HG02840 (cell line): ENCODE results near the gene SH3RF3.

Experiments
- ATAC-seq: cut with Tn5 transposase; IDR thresholded peaks from one replicate; pipeline ENCODE4 v1.9.1; 2021; ENCODE audit warnings: mild to moderate bottlenecking, moderate library complexity, moderate number of reproducible peaks; ENCODE audit not compliant: unreplicated experiment, low FRiP score

SH3RF3 gene

DNA sequence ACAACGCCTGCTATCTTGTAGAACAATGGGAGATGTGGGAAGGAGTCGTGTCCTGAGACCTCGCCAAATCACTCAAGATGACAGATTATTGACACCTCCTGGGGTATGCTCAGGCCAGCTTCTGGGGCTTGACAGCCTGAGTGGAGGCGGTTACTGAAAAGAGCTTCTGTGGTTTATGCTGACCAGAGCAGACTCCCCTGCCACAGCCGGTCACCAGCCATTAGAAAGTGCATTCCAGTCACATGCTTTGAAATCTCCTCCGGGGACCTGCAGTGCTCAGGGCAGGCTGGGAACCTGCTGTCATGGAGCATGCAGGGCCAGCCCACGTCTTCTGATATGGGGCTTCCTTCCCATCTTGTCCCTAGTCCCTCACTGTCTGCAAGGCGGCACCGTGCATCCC is 268.9 kb downstream of the SH3RF3 start:
- no peak for ATAC-seq

DNA sequence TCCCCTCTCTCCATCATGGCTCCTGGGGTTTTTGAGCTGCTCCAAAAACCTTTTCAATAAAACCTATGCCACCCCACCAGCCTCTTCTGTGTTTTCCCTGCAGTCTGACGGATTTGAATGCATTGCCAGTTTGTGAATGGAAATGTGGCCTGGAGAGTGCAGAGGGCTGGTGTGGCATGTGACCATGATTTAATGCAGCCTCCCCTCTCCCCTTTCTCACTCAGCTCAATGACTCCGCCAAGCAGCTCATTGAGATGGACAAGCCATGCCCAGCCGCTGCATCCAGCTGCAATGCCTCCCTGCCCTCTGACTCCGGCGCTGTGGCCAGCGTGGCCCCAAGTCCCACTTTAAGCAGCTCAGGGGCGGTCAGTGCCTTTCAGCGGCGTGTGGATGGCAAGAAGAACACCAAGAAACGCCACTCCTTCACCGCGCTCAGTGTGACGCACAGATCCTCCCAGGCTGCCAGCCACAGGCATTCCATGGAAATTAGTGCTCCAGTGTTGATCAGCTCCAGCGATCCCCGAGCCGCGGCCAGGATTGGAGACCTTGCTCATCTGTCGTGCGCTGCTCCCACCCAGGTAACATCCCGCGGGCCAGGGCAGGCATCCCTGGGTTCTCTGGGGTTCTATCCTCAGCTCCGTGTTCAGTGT is 269.5 kb downstream of the SH3RF3 start:
- ATAC-seq: no peak

GRCh38 chr2:109399066-109399465 is 270.1 kb downstream of the SH3RF3 start:
- ATAC-seq: no peak

DNA sequence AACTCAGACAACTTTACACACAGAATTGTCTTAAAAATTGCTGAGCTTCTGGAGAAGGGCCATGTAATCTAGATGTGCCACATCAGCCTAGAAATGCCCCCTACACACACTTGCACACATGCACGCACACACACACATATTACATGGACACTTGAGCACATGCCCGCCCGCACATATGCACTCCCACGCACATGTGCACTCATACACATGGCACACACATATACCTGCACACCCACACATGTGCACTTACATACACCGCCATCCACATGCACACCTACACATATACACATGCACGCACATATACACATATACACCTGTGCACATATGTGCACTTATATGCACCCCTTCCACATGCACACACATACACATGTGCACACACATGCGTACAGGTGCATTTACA is 271.1 kb downstream of the SH3RF3 start:
- no peak for ATAC-seq

DNA sequence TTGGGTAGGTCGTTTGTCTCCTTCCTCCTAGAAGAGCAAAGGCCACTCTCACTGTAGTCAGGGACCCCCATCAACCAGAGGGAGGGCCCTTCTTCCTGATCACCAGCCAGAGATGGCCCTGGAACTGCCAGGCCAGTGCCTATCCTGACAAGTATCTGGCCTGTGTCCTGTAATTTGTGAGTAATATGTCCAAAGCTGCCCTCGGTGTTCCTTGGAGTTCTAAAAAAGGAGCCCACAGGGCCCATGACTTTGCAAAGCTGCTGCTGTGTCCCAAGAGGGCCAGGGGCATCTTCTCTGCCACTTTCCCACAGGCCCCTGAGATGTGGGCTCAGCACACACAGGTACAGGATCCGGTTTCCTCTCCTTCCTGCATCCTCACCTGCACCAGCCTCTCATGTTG is 272.4 kb downstream of the SH3RF3 start:
- ATAC-seq: no peak

GRCh38 chr2:109402180-109402579 is 273.2 kb downstream of the SH3RF3 start:
- no peak for ATAC-seq

DNA sequence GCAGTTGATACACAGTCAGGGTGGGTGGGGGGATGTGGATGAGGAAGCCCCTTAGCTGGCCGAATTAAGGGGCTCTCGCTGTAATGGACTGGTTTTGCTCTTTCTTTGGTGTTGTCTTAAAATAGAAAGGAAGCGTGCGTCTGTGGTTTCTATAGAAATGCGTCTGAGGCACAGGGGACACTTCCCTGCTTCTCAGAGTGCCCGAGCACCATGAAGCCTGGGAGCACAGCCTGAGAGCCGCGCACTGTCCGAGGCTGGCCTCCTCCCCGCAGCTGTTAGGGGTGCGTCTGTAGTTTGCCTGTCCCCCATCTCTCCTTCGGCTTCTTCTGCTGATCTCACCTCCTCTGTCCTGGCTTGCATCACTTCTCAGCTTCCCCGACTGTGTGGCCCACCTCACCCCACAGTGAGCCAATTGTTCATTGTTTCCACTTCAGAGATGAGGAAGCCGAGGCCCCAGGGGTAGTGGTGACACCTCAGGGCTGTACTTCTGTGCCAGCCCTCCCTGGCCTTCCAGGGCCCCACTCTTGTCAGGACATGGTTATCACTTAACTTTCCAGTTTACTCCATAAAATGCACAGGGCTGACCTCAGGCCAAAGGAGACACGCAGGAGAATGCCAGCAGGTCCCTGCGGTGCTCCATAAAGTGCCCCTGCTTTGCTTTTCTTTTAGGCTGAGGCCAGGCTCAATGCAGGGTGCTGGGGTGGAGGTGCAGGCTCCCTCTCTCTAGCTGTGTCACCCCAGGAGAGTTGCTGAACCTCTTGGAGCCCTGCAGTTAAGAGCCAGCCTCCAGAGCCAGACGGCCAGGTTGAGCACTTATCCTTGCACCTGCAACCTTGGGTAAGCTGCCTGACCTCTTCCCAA is 274.2 kb downstream of the SH3RF3 start:
- ATAC-seq: no peak

DNA sequence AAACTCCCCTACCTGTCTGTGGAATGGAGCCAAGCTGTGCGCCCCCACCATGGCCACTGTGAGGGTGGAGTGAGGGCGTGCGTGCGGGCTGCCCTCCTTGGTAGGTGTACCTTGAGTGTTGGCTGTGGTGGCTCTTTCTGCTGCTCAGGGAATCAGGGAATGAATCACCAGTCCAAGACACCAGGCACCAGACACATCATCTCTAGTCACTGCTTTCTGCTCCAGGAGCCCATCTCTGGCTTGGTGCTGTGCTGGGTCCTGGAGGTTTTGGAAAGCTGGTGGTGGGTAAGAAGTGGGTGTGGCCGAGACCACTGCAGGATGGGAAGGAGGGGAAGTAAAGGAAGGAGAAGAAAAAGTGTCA is 274.8 kb downstream of the SH3RF3 start:
- ATAC-seq: no peak

GRCh38 chr2:109404681-109405080 is 275.7 kb downstream of the SH3RF3 start:
- ATAC-seq: no peak

- no peak for ATAC-seq
Measured at GRCh38 chr2:109405873-109406272, 276.9 kb downstream of the SH3RF3 start.

GRCh38 chr2:109406301-109406700 is 277.3 kb downstream of the SH3RF3 start:
- no peak for ATAC-seq

GRCh38 chr2:109407276-109408042 is 278.5 kb downstream of the SH3RF3 start:
- ATAC-seq: no peak

- no peak for ATAC-seq
Measured at GRCh38 chr2:109408043-109408335, 279.0 kb downstream of the SH3RF3 start.

GRCh38 chr2:109409321-109410038 is 280.5 kb downstream of the SH3RF3 start:
- ATAC-seq: no peak

DNA sequence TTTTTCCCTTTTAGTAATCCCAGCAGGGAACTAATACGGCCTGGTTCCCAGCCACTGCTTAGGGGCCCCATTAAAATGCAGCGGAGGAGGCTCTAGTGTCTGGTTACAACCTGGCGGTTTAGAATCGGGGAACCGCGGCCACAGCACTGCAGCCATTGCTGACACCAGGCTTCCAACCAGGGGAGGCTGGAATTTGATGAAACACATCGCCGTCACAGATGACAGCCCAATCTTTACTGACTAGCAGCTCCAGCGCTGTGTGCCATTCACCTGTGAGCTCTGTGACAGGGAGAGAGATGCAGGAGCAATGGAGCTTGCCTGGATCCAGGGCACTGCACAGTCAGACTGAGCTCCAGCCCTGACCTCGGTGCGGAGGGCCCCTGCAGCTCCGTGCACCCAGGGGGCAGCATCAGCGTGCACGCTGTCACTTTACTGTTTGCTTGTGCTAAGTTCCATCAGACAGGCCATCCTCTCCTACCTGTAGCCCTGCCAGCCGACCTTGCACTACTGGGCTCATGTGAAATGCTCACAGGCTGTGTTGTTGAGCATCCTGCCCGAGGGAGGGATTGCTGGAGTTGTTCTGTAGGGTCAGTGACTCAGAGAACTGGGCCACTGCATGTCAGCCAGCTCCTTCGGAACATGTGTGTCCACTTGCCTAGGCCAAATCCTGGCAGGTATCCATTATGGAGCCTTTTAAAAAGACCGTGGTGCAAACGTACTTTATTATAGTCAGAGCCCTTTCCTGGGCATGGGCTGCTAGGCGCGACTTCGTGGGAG is 281.2 kb downstream of the SH3RF3 start:
- ATAC-seq: no peak

- ATAC-seq: no peak
Measured at GRCh38 chr2:109411640-109412325, 282.8 kb downstream of the SH3RF3 start.

DNA sequence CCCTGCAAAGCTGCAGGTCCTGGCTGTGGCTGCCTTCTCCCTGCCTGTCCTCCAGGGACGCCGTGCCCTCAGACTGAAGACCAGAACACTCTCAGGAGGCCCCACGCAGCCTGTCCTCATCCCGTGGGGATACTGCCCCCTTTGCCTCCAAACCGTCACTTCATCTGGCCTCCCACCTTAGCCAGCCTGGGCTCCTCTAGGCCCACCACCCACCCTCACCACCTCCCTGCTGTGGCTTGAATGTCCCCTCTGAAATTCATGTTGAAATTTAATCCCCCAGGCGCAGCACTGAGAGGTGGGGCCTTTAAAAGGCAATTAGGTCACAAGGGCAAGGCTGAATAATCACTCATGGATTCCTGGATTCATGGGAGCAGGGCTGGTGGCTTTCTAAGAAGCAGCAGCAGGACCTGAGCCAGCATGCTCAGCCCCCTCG is 286.6 kb downstream of the SH3RF3 start:
- ATAC-seq: no peak

- no peak for ATAC-seq
Measured at GRCh38 chr2:109417701-109418335, 288.8 kb downstream of the SH3RF3 start.

- no peak for ATAC-seq
Measured at GRCh38 chr2:109418716-109419115, 289.7 kb downstream of the SH3RF3 start.
